ENCODE measurements around the gene DOCK7.

Gene DOCK7

DNA sequence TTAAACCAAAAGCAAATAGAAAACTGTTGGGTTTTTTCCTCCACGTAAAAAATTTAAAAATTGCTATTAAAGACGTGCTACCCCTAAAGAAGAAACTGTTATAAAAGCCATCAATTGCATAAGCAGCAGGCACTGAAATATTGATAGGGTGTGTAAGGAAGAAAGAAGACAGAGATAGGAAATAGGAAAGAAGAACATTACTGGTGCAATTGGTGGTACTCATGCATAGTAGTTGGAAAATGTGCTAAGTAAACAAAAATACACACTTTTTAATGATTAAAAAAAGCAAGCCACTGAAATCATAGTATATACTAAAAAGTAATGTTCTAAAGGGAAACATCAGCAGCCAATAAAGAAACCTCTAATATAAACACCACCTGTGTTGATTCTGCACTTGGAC lies 143.6 kb downstream of the DOCK7 start:
- TF ChIP-seq, protein P1, sequence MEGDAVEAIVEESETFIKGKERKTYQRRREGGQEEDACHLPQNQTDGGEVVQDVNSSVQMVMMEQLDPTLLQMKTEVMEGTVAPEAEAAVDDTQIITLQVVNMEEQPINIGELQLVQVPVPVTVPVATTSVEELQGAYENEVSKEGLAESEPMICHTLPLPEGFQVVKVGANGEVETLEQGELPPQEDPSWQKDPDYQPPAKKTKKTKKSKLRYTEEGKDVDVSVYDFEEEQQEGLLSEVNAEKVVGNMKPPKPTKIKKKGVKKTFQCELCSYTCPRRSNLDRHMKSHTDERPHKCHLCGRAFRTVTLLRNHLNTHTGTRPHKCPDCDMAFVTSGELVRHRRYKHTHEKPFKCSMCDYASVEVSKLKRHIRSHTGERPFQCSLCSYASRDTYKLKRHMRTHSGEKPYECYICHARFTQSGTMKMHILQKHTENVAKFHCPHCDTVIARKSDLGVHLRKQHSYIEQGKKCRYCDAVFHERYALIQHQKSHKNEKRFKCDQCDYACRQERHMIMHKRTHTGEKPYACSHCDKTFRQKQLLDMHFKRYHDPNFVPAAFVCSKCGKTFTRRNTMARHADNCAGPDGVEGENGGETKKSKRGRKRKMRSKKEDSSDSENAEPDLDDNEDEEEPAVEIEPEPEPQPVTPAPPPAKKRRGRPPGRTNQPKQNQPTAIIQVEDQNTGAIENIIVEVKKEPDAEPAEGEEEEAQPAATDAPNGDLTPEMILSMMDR (conservative IDR thresholded peaks at IDR 0.05; ENCODE audit: low read length), result no peak
- TF ChIP-seq EZH2phosphoT487 (IDR thresholded peaks at IDR 0.05; ENCODE audit: borderline replicate concordance), result no peak
- no peak overlapping the region for H3K4me3 ChIP-seq (ENCODE audit: low read length, poor library complexity, severe bottlenecking)
- H3K9me2 ChIP-seq (replicated peaks; ENCODE audit: low read depth, low read length), result no peaks in the 10 kb centered on the region
- H3K79me2 ChIP-seq (ENCODE audit: insufficient read depth, low read length), result no peaks in the 10 kb centered on the region
- H3K36me3 ChIP-seq (ENCODE audit: insufficient read depth, low read length), result peaks cover 7% of the 10 kb centered on the region; the same call in 1 of the 2 replicates
- no peaks in the 10 kb centered on the region for H3K27me3 ChIP-seq (ENCODE audit: insufficient read depth, low read length, poor library complexity, severe bottlenecking)
- H2AFZ ChIP-seq (ENCODE audit: low read length), result no peak overlapping the region
- no peak overlapping the region for H3K9ac ChIP-seq (ENCODE audit: low read depth, low read length, poor library complexity, severe bottlenecking)
- no peak overlapping the region for H3K4me2 ChIP-seq (ENCODE audit: low read depth, low read length, poor library complexity, severe bottlenecking)
- H3K9me3 ChIP-seq (ENCODE audit: insufficient read depth, low read depth, low read length), result no peaks in the 10 kb centered on the region
- H3F3A ChIP-seq (ENCODE audit: low read depth), result no peaks in the 10 kb centered on the region
- H4K20me1 ChIP-seq (ENCODE audit: insufficient read depth, low read length, poor library complexity, severe bottlenecking), result no peaks in the 10 kb centered on the region
- no peaks in the 10 kb centered on the region for H3K4me1 ChIP-seq (ENCODE audit: insufficient read depth, low read length, poor library complexity, severe bottlenecking)

DNA sequence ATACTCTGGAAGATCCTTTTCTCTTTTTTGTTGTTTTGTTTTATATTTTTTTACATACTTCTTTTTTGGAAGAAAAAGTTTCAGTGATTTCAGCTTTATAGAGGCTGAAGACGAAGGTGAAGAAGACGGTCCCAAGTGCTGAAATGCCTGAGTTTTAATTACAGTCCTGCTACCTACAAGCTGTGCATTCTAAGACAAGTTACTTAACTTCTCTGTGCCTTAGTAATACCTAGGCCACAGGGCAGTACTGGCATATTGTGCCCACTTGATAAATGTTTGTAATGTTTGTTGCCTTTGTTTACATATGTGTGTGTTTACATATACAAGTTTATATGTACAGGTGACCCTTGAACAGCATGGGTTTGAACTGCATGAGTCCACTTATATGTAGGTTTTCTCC lies 147.1 kb downstream of the DOCK7 start:
- Histone ChIP-seq H4K20me1 (ENCODE audit: insufficient read depth, low read length, poor library complexity, severe bottlenecking) (no peaks in the 10 kb centered on the region), H3K9me2 (replicated peaks; ENCODE audit: low read depth, low read length) (no peaks in the 10 kb centered on the region), H3K9me3 (ENCODE audit: insufficient read depth, low read depth, low read length) (no peaks in the 10 kb centered on the region), H3K4me3 (ENCODE audit: low read length, poor library complexity, severe bottlenecking) (no peak overlapping the region), H3K4me1 (ENCODE audit: insufficient read depth, low read length, poor library complexity, severe bottlenecking) (no peaks in the 10 kb centered on the region), H3K36me3 (ENCODE audit: insufficient read depth, low read length) (peaks cover 11% of the 10 kb centered on the region; the same call in 1 of the 2 replicates), H3F3A (ENCODE audit: low read depth) (no peaks in the 10 kb centered on the region), H3K9ac (ENCODE audit: low read depth, low read length, poor library complexity, severe bottlenecking) (no peak overlapping the region), H2AFZ (ENCODE audit: low read length) (no peak overlapping the region), H3K79me2 (ENCODE audit: insufficient read depth, low read length) (no peaks in the 10 kb centered on the region), H3K27me3 (ENCODE audit: insufficient read depth, low read length, poor library complexity, severe bottlenecking) (no peaks in the 10 kb centered on the region), H3K4me2 (ENCODE audit: low read depth, low read length, poor library complexity, severe bottlenecking) (no peak overlapping the region)
- TF ChIP-seq, protein P1 (conservative IDR thresholded peaks at IDR 0.05; ENCODE audit: low read length), result no peak
- TF ChIP-seq EZH2phosphoT487 (IDR thresholded peaks at IDR 0.05; ENCODE audit: borderline replicate concordance), result no peak

DNA sequence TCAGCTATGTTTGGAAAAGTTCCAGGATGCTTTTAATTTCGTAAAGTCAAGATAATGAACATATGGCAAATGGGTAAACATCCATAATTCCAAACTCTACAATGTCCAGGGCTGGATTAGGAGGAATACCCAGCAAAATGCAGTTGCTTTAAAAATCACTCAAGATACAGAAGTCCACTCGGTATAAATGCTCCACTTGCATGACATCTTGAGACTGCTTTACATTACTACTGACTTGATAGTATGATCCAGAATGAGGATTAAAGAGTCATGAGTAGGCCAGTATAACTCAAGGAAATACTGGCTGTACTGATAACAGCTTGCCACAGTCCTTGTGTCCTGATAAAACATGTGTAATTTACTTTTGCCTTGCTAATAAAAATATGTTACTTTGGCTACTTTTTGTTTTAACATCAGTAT lies 149.1 kb downstream of the DOCK7 start:
- Histone ChIP-seq H3K9ac (ENCODE audit: low read depth, low read length, poor library complexity, severe bottlenecking) (no peak overlapping the region), H3K9me3 (ENCODE audit: insufficient read depth, low read depth, low read length) (no peaks in the 10 kb centered on the region), H3F3A (ENCODE audit: low read depth) (no peaks in the 10 kb centered on the region), H4K20me1 (ENCODE audit: insufficient read depth, low read length, poor library complexity, severe bottlenecking) (no peaks in the 10 kb centered on the region), H3K4me3 (ENCODE audit: low read length, poor library complexity, severe bottlenecking) (no peak overlapping the region), H3K4me1 (ENCODE audit: insufficient read depth, low read length, poor library complexity, severe bottlenecking) (no peaks in the 10 kb centered on the region), H3K27me3 (ENCODE audit: insufficient read depth, low read length, poor library complexity, severe bottlenecking) (no peaks in the 10 kb centered on the region), H3K79me2 (ENCODE audit: insufficient read depth, low read length) (no peaks in the 10 kb centered on the region), H2AFZ (ENCODE audit: low read length) (no peak overlapping the region), H3K9me2 (replicated peaks; ENCODE audit: low read depth, low read length) (no peaks in the 10 kb centered on the region), H3K36me3 (ENCODE audit: insufficient read depth, low read length) (peaks cover 15% of the 10 kb centered on the region; the same call in 1 of the 2 replicates), H3K4me2 (ENCODE audit: low read depth, low read length, poor library complexity, severe bottlenecking) (no peak overlapping the region)
- TF ChIP-seq EZH2phosphoT487 (IDR thresholded peaks at IDR 0.05; ENCODE audit: borderline replicate concordance), result no peak
- TF ChIP-seq, protein P1 (conservative IDR thresholded peaks at IDR 0.05; ENCODE audit: low read length), result no peak
